SH-SY5Y (cell line): ENCODE results near the gene ZIC5.

Source experiments
- GATA2 ChIP-seq: IDR thresholded peaks from 2 replicates; pipeline ENCODE4 v1.6.1; 2011; ENCODE audit warnings: mild to moderate bottlenecking, low read depth, low read length
- GATA3 ChIP-seq: IDR thresholded peaks from 2 replicates; pipeline ENCODE4 v1.6.1; 2011; ENCODE audit warnings: low read depth, mild to moderate bottlenecking, low read length, moderate library complexity

DNA sequence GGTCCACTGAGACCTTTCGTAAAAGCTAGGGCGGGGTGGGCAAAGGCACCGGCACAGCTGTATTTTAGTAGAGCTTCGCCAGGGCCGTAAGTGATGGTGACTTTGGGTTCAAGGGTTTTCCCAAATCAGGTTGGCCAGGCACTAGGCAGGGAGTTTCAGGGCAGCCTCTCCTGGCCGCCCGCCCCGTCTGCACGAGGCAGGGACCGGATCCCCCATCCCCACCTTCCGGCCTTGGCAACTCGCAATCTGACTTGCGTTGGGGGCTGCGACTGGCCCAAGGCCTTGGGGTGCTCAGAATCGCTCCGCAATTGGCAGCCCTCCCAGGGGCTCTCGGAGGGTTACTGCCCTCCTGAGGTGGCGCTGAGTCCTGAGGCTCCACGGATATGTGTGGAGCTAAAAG lies 4.1 kb upstream of the ZIC5 start:
- TF ChIP-seq GATA2 (no peak), GATA3 (no peak)
